SJCRH30 (cell line): Measurements from ENCODE around the gene CUEDC1. TPM values are rescaled to one million over a fixed set of nuclear protein-coding genes. Genes with fewer than 3 reads are reported as not detected.

Experiments used
- DNase-seq, 2 experiments: peaks; one replicate each; pipeline ENCODE4 v3.0.0-alpha.2; 2015 to 2020
- H3K27ac ChIP-seq: fragments of 250-450 bp; sonication (Bioruptor Pico); 2 replicates; pipeline ENCODE4 v1.5.1; 2020; ENCODE audit warnings: mild to moderate bottlenecking, moderate library complexity
- H3K27me3 ChIP-seq: fragments of 250-450 bp; sonication (Bioruptor Pico); 2 replicates; pipeline ENCODE4 v1.5.1; 2020; ENCODE audit warnings: mild to moderate bottlenecking, moderate library complexity
- H3K36me3 ChIP-seq: fragments of 250-450 bp; sonication (Bioruptor Pico); 2 replicates; pipeline ENCODE4 v1.5.1; 2020; ENCODE audit warnings: mild to moderate bottlenecking, moderate library complexity
- H3K4me1 ChIP-seq: fragments of 250-450 bp; sonication (Bioruptor Pico); 2 replicates; pipeline ENCODE4 v1.5.1; 2020; ENCODE audit warnings: mild to moderate bottlenecking, moderate library complexity
- H3K4me3 ChIP-seq: fragments of 250-450 bp; sonication (Bioruptor Pico); 2 replicates; pipeline ENCODE4 v1.5.1; 2020; ENCODE audit warnings: mild to moderate bottlenecking, moderate library complexity
- H3K9me3 ChIP-seq: fragments of 250-450 bp; sonication (Bioruptor Pico); replicated peaks from 2 replicates; pipeline ENCODE4 v1.5.1; 2020; ENCODE audit warnings: mild to moderate bottlenecking, moderate library complexity
- total RNA-seq: library from RNA; depleted of rRNA; stranded (reverse); fragments of >200 nt; shearing (Covaris generic); gene quantifications from 2 replicates; pipeline ENCODE4 v1.2.3, GENCODE V29; 2014

Gene CUEDC1
- total RNA-seq, 1 experiment from 2014 or later = 14.4 TPM

- Histone ChIP-seq H3K36me3 (no peaks in the 10 kb centered on the region), H3K9me3 (no peaks in the 10 kb centered on the region), H3K4me3 (no peak overlapping the region), H3K27me3 (no peaks in the 10 kb centered on the region), H3K4me1 (peaks cover 44% of the 10 kb centered on the region), H3K27ac (no peak overlapping the region)
- no peak for DNase-seq
Observed at GRCh38 chr17:57990037-57990436, 34.8 kb upstream of the CUEDC1 start.

GRCh38 chr17:57988301-57989250 is 33.4 kb upstream of the CUEDC1 start:
- Histone ChIP-seq H3K27me3 (no peaks in the 10 kb centered on the region), H3K9me3 (no peaks in the 10 kb centered on the region), H3K4me1 (peaks cover 46% of the 10 kb centered on the region), H3K36me3 (peaks cover 5% of the 10 kb centered on the region; the same call in 1 of the 2 replicates), H3K27ac (peak overlapping the region; percentile 92), H3K4me3 (peak overlapping the region; percentile 99)
- DNase-seq = peak; percentile 78 to 81

GRCh38 chr17:57987581-57988300 is 32.5 kb upstream of the CUEDC1 start, which contains the start of gene VEZF1:
VEZF1 (minus strand) TSS chr17:57988254; CDS start chr17:57988111, 143 bp downstream.
- no peaks in the 10 kb centered on the region for H3K27me3 ChIP-seq
- H3K27ac ChIP-seq = peak within 1 kb of the TSS; percentile 92
- DNase-seq = peak; percentile 80 to 82
- peak within 1 kb of the TSS; percentile 99 for H3K4me3 ChIP-seq
- peaks cover 40% of the 10 kb centered on the region for H3K4me1 ChIP-seq
- H3K36me3 ChIP-seq = peaks cover 5% of the 10 kb centered on the region; the same call in 1 of the 2 replicates
- H3K9me3 ChIP-seq = no peaks in the 10 kb centered on the region

GRCh38 chr17:57986841-57987580 is 31.8 kb upstream of the CUEDC1 start:
- DNase-seq = peak; percentile 60 to 72
- H3K36me3 ChIP-seq = peaks cover 11% of the 10 kb centered on the region
- peaks cover 33% of the 10 kb centered on the region for H3K4me1 ChIP-seq
- no peaks in the 10 kb centered on the region for H3K27me3 ChIP-seq
- H3K9me3 ChIP-seq = no peaks in the 10 kb centered on the region
- peak overlapping the region; percentile 92 for H3K27ac ChIP-seq
- H3K4me3 ChIP-seq = peak overlapping the region; percentile 99

- peak overlapping the region; percentile 99; the same call in 1 of the 2 replicates for H3K4me3 ChIP-seq
- no peak overlapping the region for H3K27ac ChIP-seq
- H3K27me3 ChIP-seq = no peaks in the 10 kb centered on the region
- no peaks in the 10 kb centered on the region for H3K9me3 ChIP-seq
- H3K4me1 ChIP-seq = peaks cover 30% of the 10 kb centered on the region
- peaks cover 16% of the 10 kb centered on the region for H3K36me3 ChIP-seq
- DNase-seq = no peak
Observed at GRCh38 chr17:57985675-57985974, 30.4 kb upstream of the CUEDC1 start.

GRCh38 chr17:57984936-57985674 is 29.9 kb upstream of the CUEDC1 start:
- Histone ChIP-seq H3K36me3 (peaks cover 21% of the 10 kb centered on the region), H3K4me1 (peaks cover 30% of the 10 kb centered on the region), H3K27me3 (no peaks in the 10 kb centered on the region), H3K4me3 (no peak overlapping the region), H3K27ac (no peak overlapping the region), H3K9me3 (no peaks in the 10 kb centered on the region)
- DNase-seq = no peak

GRCh38 chr17:57984261-57984890 is 29.2 kb upstream of the CUEDC1 start:
- Histone ChIP-seq H3K36me3 (peaks cover 23% of the 10 kb centered on the region), H3K4me3 (no peak overlapping the region), H3K27ac (no peak overlapping the region), H3K9me3 (no peaks in the 10 kb centered on the region), H3K4me1 (peaks cover 30% of the 10 kb centered on the region), H3K27me3 (no peaks in the 10 kb centered on the region)
- DNase-seq = no peak

GRCh38 chr17:57983446-57983845 is 28.2 kb upstream of the CUEDC1 start:
- Histone ChIP-seq H3K4me3 (no peak overlapping the region), H3K36me3 (peaks cover 32% of the 10 kb centered on the region), H3K27me3 (no peaks in the 10 kb centered on the region), H3K4me1 (peaks cover 26% of the 10 kb centered on the region), H3K27ac (no peak overlapping the region), H3K9me3 (no peaks in the 10 kb centered on the region)
- no peak for DNase-seq

- no peaks in the 10 kb centered on the region for H3K27me3 ChIP-seq
- H3K4me1 ChIP-seq = peaks cover 26% of the 10 kb centered on the region
- H3K9me3 ChIP-seq = no peaks in the 10 kb centered on the region
- no peak for DNase-seq
- H3K4me3 ChIP-seq = no peak overlapping the region
- H3K36me3 ChIP-seq = peaks cover 38% of the 10 kb centered on the region
- no peak overlapping the region for H3K27ac ChIP-seq
Observed at GRCh38 chr17:57982452-57983170, 27.4 kb upstream of the CUEDC1 start.

GRCh38 chr17:57980522-57980921 is 25.3 kb upstream of the CUEDC1 start:
- H3K9me3 ChIP-seq = no peaks in the 10 kb centered on the region
- H3K27ac ChIP-seq = no peak overlapping the region
- H3K4me1 ChIP-seq = peaks cover 18% of the 10 kb centered on the region
- no peak overlapping the region for H3K4me3 ChIP-seq
- H3K36me3 ChIP-seq = peaks cover 58% of the 10 kb centered on the region
- no peak for DNase-seq
- H3K27me3 ChIP-seq = no peaks in the 10 kb centered on the region

- H3K36me3 ChIP-seq = peaks cover 68% of the 10 kb centered on the region
- H3K27me3 ChIP-seq = no peaks in the 10 kb centered on the region
- no peak overlapping the region for H3K4me3 ChIP-seq
- H3K4me1 ChIP-seq = peaks cover 6% of the 10 kb centered on the region; the same call in 1 of the 2 replicates
- no peak overlapping the region for H3K27ac ChIP-seq
- DNase-seq = no peak
- H3K9me3 ChIP-seq = no peaks in the 10 kb centered on the region
Observed at GRCh38 chr17:57979076-57979475, 23.9 kb upstream of the CUEDC1 start.

- Histone ChIP-seq H3K9me3 (no peaks in the 10 kb centered on the region), H3K4me1 (no peaks in the 10 kb centered on the region), H3K36me3 (peaks cover 76% of the 10 kb centered on the region), H3K4me3 (no peak overlapping the region), H3K27ac (no peak overlapping the region), H3K27me3 (no peaks in the 10 kb centered on the region)
- no peak for DNase-seq
Observed at GRCh38 chr17:57976594-57976993, 21.4 kb upstream of the CUEDC1 start.

GRCh38 chr17:57975044-57975443 is 19.8 kb upstream of the CUEDC1 start:
- H3K27ac ChIP-seq = no peak overlapping the region
- no peaks in the 10 kb centered on the region for H3K27me3 ChIP-seq
- H3K4me1 ChIP-seq = no peaks in the 10 kb centered on the region
- no peak overlapping the region for H3K4me3 ChIP-seq
- no peak for DNase-seq
- H3K9me3 ChIP-seq = no peaks in the 10 kb centered on the region
- H3K36me3 ChIP-seq = peaks cover 66% of the 10 kb centered on the region
